Kidney (tissue), 14 donors: ENCODE data around the gene APOL5. TPM values are rescaled to one million over a fixed set of nuclear protein-coding genes. Genes with fewer than 3 reads are reported as not detected.

Experiments
- DNase-seq, 5 donors: peaks; one replicate each; pipeline ENCODE4 v3.0.0-alpha.2; 2013 to 2020
- FAIRE-seq: peaks from 2 replicates; lab custom pipeline; 2012; peaks lifted over from hg19 to GRCh38; lab: Jason Lieb, UNC
- H3K27ac ChIP-seq, 2 donors: one replicate each; pipeline ENCODE4 v1.7.0; 2013; ENCODE audit warnings: low read depth in 2 of 2, low read length in 2 of 2, inconsistent platforms in 1 of 2
- H3K27me3 ChIP-seq: one replicate; pipeline ENCODE4 v1.7.1; 2013; ENCODE audit warnings: low read length, inconsistent platforms; ENCODE audit not compliant: control insufficient read depth, insufficient read depth
- H3K36me3 ChIP-seq, 3 donors: one replicate each; pipeline versions ENCODE4 v1.7.0 to v1.7.1; 2013; ENCODE audit warnings: low read length in 3 of 3, control low read depth in 1 of 3, inconsistent platforms in 1 of 3; ENCODE audit not compliant: insufficient read depth in 3 of 3, control insufficient read depth in 2 of 3
- H3K4me1 ChIP-seq, 3 donors: one replicate each; pipeline versions ENCODE4 v1.7.0 to v1.7.1; 2013; ENCODE audit warnings: low read length in 3 of 3, inconsistent platforms in 1 of 3, low read depth in 1 of 3; ENCODE audit not compliant: control insufficient read depth in 2 of 3, insufficient read depth in 2 of 3
- H3K4me3 ChIP-seq, 3 donors: one replicate each; pipeline versions ENCODE4 v1.7.0 to v1.8.1; 2013; ENCODE audit warnings: low read length in 3 of 3, control low read depth in 1 of 3, inconsistent platforms in 1 of 3
- H3K9ac ChIP-seq, 3 donors: one replicate each; pipeline versions ENCODE4 v1.7.0 to v1.7.1; 2013; ENCODE audit warnings: low read length in 3 of 3, control low read depth in 1 of 3, inconsistent platforms in 1 of 3
- H3K9me3 ChIP-seq, 3 donors: one replicate each; pipeline versions ENCODE4 v1.7.0 to v1.7.1; 2013; ENCODE audit warnings: low read length in 3 of 3, control low read depth in 1 of 3, inconsistent platforms in 1 of 3; ENCODE audit not compliant: control insufficient read depth in 2 of 3, insufficient read depth in 1 of 3
- CTCF ChIP-seq: IDR thresholded peaks from 3 replicates; pipeline ENCODE4 v1.5.1; 2012; ENCODE audit warnings: mild to moderate bottlenecking, moderate library complexity, borderline replicate concordance; ENCODE audit not compliant: insufficient read depth; ENCODE audit errors: extremely low read depth
- intact Hi-C: fragments of 100-400 bp; cut with DNase I; formaldehyde crosslinking; loops from one replicate; pipeline ENCODE4 v1.11.1; 2022
- polyA plus RNA-seq: library from polyadenylated mRNA; stranded (reverse); fragments of 350-450 nt; fragmentation: Illumina TruSeq; extraction: RNeasy Lipid Tissue Mini Kit (QIAGEN cat#74804); gene quantifications from one replicate; pipeline ENCODE4 v1.2.3, GENCODE V29; 2014; ENCODE audit warnings: low read depth, low replicate concordance; ENCODE audit not compliant: insufficient read depth
- total RNA-seq: library from RNA; stranded (reverse); fragmentation: NEBNext Ultra II Directional; extraction: Animal tissue kit (Norgen Biotek cat#: 25700); gene quantifications from one replicate; pipeline ENCODE4 v1.2.1, GENCODE V29; 2021
- donor health status: control.
- donor health status: control.
- donor health status: control.
- donor health status: control.
- donor health status: control.
- donor health status: DM: yes; HTN: yes; CAD: no.
- donor health status: Normal renal cell carcinoma (clear cell type).

APOL5 gene
- total and polyA plus RNA-seq, 2 donors from 2014 or later: not detected

GRCh38 chr22:35733791-35734516 is 16.3 kb downstream of the APOL5 start:
- H3K9me3 ChIP-seq: no peaks in the 10 kb centered on the region
- no peaks in the 10 kb centered on the region for H3K27me3 ChIP-seq
- no peak for TF ChIP-seq CTCF
- peaks cover 0 to 2% (median 0%) of the 10 kb centered on the region in 3 donors for H3K4me1 ChIP-seq
- H3K36me3 ChIP-seq: no peaks in the 10 kb centered on the region
- intact Hi-C loops: no loop called here
- no peak overlapping the region for H3K9ac ChIP-seq
- H3K27ac ChIP-seq: no peak overlapping the region
- DNase-seq (peak in 1 of 5 donors; percentile 33), FAIRE-seq (no peak)
- H3K4me3 ChIP-seq: no peak overlapping the region

GRCh38 chr22:35734517-35734827 is 16.8 kb downstream of the APOL5 start:
- TF ChIP-seq CTCF: no peak
- no peak for DNase-seq
- no peaks in the 10 kb centered on the region for H3K27me3 ChIP-seq
- no peak overlapping the region for H3K9ac ChIP-seq
- intact Hi-C loops: no loop called here
- no peak overlapping the region for H3K4me3 ChIP-seq
- H3K36me3 ChIP-seq: no peaks in the 10 kb centered on the region
- H3K27ac ChIP-seq: no peak overlapping the region
- FAIRE-seq: no peak
- no peaks in the 10 kb centered on the region for H3K9me3 ChIP-seq
- peaks cover 0 to 2% (median 0%) of the 10 kb centered on the region in 3 donors for H3K4me1 ChIP-seq

- no peak for TF ChIP-seq CTCF
- H3K36me3 ChIP-seq: no peaks in the 10 kb centered on the region
- intact Hi-C loops: no loop called here
- H3K9ac ChIP-seq: no peak overlapping the region
- H3K4me3 ChIP-seq: no peak overlapping the region
- no peaks in the 10 kb centered on the region for H3K27me3 ChIP-seq
- FAIRE-seq: no peak
- no peaks in the 10 kb centered on the region for H3K9me3 ChIP-seq
- peaks cover 0 to 2% (median 0%) of the 10 kb centered on the region in 3 donors for H3K4me1 ChIP-seq
- DNase-seq: no peak
- no peak overlapping the region for H3K27ac ChIP-seq
Measured at GRCh38 chr22:35735542-35735941, 17.9 kb downstream of the APOL5 start.

- H3K9me3 ChIP-seq: no peaks in the 10 kb centered on the region
- H3K36me3 ChIP-seq: no peaks in the 10 kb centered on the region
- intact Hi-C loops: no loop called here
- no peak for TF ChIP-seq CTCF
- no peak overlapping the region for H3K4me3 ChIP-seq
- FAIRE-seq (no peak), DNase-seq (no peak)
- peaks cover 0 to 2% (median 0%) of the 10 kb centered on the region in 3 donors for H3K4me1 ChIP-seq
- no peak overlapping the region for H3K27ac ChIP-seq
- no peaks in the 10 kb centered on the region for H3K27me3 ChIP-seq
- H3K9ac ChIP-seq: no peak overlapping the region
Measured at GRCh38 chr22:35736166-35736565, 18.5 kb downstream of the APOL5 start.
